Eye (tissue), 1 donor: ENCODE measurements around the gene NTM.

ENCODE experiments used
- DNase-seq: peaks from one replicate; pipeline ENCODE4 v3.0.0-alpha.2; 2015

The NTM gene

GRCh38 chr11:131561972-131562371, 191.6 kb downstream of the NTM start:
- DNase-seq = no peak

- DNase-seq = no peak
Observed at GRCh38 chr11:131568318-131568717, 197.9 kb downstream of the NTM start.

GRCh38 chr11:131571571-131571970, 201.2 kb downstream of the NTM start:
- no peak for DNase-seq

GRCh38 chr11:131572423-131572822, 202.0 kb downstream of the NTM start:
- DNase-seq = no peak

GRCh38 chr11:131579932-131580387, 209.5 kb downstream of the NTM start:
- DNase-seq = peak; percentile 76

- no peak for DNase-seq
Observed at GRCh38 chr11:131580476-131580875, 210.1 kb downstream of the NTM start.

- no peak for DNase-seq
Observed at GRCh38 chr11:131581046-131581445, 210.6 kb downstream of the NTM start.

GRCh38 chr11:131582021-131582525, 211.7 kb downstream of the NTM start:
- no peak for DNase-seq

- no peak for DNase-seq
Observed at GRCh38 chr11:131583421-131583820, 213.0 kb downstream of the NTM start.

GRCh38 chr11:131583938-131584337, 213.5 kb downstream of the NTM start:
- DNase-seq = no peak

GRCh38 chr11:131584785-131585592, 214.6 kb downstream of the NTM start:
- DNase-seq = peak; percentile 80

GRCh38 chr11:131588057-131588456, 217.6 kb downstream of the NTM start:
- no peak for DNase-seq

GRCh38 chr11:131591051-131591461, 220.6 kb downstream of the NTM start:
- DNase-seq = peak; percentile 69

GRCh38 chr11:131592152-131592551, 221.7 kb downstream of the NTM start:
- no peak for DNase-seq

GRCh38 chr11:131592734-131593133, 222.3 kb downstream of the NTM start:
- DNase-seq = no peak

- no peak for DNase-seq
Observed at GRCh38 chr11:131593301-131593700, 222.9 kb downstream of the NTM start.

GRCh38 chr11:131595797-131596196, 225.4 kb downstream of the NTM start:
- no peak for DNase-seq

GRCh38 chr11:131597890-131598289, 227.5 kb downstream of the NTM start:
- DNase-seq = no peak

GRCh38 chr11:131598305-131598704, 227.9 kb downstream of the NTM start:
- no peak for DNase-seq

GRCh38 chr11:131599285-131599684, 228.9 kb downstream of the NTM start:
- no peak for DNase-seq

- peak; percentile 59 for DNase-seq
Observed at GRCh38 chr11:131600628-131601027, 230.2 kb downstream of the NTM start.

GRCh38 chr11:131601586-131601985, 231.2 kb downstream of the NTM start:
- no peak for DNase-seq

GRCh38 chr11:131602431-131602830, 232.0 kb downstream of the NTM start:
- no peak for DNase-seq

GRCh38 chr11:131606811-131607335, 236.5 kb downstream of the NTM start:
- no peak for DNase-seq
